Renal pelvis (tissue), 4 donors: ENCODE measurements around the gene C16orf92. TPM values are rescaled to one million over a fixed set of nuclear protein-coding genes. Genes with fewer than 3 reads are reported as not detected.
"Not testable (repeated sequence)": the region's sequence is repeated elsewhere in the genome, so short reads cannot be mapped to it uniquely, and the experiment has no call there.

Source experiments
- DNase-seq: peaks from one replicate; pipeline ENCODE4 v3.0.0-alpha.2; 2013
- polyA plus RNA-seq, 3 donors: library from polyadenylated mRNA; unstranded; fragments of 120-200 nt; gene quantifications; one replicate each; pipeline ENCODE4 v1.2.1, GENCODE V29; 2013; ENCODE audit not compliant: insufficient read length in 3 of 3

The C16orf92 gene
- polyA plus RNA-seq, 3 donors, result not detected

DNA sequence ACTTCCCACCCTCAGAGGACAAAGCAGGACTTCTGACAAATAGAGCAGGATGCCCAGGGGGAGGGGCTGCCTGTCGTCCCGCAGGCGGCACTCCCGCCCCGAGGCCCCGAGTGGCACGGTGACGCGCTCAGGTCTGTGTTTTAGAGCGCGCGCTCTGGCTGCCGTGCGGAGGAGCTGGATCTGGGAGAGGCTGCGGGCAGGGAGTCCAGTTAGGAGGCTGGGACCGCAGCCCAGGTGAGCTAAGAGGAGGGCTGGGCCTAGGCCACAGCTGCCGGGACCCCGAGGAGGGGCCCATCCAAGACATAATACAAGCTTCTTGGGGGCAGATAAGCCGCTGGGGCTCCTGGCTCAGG, 18.6 kb upstream of the C16orf92 start:
- no peak for DNase-seq

DNA sequence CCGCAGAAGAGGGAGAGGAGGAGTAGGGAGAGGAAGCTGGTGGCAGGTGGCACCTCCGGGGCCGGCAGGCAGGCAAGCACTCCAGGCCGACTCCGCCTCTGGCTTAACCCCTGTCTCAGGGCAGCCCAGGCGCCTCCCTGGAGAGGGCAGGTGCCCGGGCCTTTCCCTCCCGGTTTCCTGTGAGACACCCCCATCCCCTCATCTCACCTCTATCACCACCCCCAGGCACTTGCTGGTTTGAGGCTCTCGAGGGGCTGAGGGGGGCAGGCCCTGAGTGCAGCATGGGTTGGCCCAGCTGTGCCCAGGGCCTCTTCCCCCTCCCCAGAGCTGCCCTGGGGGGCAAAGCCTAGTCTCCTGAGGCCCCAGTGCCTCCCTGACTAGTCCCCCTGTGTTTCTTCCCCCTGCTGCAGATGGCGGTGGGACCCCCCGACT, 18.2 kb upstream of the C16orf92 start:
- no peak for DNase-seq

DNA sequence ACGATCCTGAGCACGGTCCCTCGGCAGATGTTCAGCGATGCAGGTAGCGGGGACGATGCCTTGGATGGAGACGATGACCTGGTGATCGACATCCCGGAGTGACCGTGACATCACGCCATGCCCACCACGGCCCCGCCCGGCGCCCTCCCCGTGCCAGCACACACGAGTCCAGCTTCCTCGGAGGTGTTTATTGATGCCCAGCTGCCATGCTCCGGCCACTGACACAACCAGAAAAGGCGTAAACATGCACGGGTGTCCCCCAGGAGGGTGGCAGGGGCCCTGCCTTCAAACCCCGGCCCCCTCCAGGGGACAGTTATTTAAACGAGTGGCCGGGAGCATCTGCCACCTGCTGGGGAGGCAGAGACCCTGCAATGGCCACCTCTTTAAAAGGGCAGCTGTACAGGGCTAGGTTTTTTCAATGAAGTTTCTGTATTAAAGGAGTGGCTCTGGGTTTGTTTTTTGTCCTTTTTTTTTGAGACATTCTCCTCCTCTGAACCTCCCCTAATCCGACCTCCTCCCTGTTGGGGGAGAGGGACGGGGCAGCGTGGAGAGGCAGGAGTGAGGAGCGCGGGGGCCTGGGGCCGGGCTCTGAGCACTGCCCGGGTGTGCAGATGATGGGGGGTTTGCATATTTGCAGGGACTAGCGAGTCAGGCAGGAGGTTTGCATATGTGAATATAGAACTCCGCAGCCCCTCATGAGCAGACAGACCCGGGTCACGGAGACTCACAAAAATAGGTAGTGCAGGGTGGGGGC, 17.5 kb upstream of the C16orf92 start:
- DNase-seq, result no peak

DNA sequence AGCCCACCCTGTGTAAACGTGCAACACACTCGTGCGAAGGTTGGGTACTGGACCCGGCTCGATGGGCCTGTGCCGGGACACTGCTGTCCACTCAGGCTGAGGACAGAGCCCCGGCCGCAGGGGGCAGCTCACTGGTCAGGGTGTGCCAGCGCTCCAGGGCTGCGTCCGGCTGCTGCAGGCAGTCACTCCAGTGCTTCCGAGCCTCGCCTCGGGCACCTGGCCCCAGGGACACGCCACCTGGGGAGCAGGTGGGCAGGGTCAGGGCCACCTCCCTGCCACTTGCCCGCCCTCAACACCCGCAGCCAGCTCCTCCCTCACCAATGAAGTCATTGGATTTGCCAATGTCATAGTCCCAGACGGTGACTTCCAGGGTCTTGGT, 16.9 kb upstream of the C16orf92 start:
- DNase-seq, result no peak

DNA sequence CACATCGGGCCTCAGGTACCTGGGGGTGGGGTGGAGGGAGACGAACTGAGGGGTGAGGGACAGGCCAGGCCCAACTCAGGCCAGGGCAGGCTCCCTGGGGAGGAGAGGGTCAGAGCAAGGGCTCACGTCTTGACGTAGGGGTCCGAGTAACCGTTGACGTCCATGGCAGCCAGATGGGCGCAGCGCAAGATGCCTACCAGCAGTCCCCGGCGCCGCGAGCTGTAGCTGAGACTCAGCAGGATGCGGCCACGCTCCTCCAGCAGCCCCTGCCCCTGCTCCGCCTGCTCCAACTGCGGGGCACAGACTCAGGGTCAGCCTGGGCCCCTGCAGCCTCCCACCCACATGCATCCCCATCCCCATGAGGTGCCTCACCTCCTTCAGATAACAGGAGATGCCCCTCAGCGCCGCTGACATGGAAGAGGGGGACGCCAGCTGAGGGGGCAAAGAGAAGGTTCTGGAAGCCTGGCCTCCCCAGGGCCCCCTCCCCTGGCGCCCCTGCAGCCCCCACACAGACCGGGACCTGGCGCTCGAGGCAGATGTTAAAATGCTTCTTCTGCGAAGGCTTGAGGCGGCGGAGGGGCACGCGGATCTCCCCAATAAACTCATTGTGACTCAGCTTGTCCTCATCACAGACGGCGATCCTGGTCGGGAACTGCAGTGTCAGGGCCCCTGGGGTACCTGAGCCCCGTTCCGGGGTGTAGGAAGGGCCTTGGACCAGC, 16.2 kb upstream of the C16orf92 start:
- no peak for DNase-seq

DNA sequence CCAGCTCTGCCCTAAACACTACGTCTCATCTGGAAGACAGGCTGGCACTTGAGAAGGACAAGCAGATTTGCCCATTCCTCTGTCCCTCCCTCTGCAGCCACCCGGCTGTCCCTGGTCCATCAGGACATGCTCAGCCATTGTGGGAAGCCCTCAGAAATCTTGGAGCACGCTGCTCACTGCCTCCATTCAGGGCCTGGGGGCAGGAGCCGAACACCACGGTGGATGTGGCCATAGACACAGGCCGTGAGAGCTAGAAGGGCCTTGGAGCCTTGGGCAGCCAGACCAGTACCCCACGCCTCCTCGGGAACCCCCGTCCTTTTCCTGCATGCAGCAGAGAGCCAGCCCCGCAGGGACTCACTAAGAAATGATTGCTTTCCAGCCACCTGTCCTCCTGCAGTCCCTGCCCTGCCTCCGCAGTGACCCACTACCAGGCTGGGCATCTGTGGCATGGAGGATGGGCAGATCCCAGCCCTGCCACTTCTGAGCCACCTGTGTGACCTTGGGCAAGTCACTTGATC, 15.6 kb upstream of the C16orf92 start:
- no peak for DNase-seq

DNA sequence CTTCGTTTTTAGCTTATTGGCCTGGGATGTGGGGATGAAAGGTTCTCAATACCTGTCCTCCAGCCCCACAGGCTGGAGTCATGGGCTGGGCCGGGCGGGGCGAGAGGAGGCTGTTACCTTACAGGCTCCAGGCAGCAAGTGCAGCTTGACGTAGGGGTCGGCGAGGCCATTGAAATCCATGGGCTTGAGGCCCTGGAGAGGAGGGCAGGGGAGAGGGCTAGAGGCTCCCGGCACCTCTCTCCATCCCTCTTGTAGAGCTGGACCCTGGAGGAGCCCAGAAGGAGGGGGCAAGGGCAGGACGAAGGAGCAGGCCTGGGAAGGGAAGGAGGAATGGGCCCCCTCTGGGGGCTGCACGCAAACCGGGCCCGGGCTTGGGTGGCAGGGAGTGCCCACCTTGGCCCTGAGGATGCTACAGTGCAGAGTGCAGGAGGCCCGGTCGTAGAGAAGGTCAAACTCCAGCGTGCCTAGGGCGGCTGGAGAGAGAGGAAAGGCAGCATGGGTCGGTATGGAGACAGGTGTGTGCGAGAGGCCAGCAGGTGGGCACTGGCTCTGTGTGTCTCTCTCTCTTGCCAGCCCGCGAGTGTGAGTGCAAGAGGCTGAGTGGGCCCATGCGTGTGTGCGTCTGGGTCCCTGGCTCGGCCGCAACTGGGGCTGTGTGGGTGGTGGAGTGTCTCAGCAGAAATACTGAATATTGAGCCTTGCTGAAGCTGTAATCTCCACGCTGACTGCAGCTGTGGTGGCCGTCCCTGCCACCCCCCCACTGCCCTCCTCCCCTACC, 13.7 kb upstream of the C16orf92 start:
- no peak for DNase-seq

DNA sequence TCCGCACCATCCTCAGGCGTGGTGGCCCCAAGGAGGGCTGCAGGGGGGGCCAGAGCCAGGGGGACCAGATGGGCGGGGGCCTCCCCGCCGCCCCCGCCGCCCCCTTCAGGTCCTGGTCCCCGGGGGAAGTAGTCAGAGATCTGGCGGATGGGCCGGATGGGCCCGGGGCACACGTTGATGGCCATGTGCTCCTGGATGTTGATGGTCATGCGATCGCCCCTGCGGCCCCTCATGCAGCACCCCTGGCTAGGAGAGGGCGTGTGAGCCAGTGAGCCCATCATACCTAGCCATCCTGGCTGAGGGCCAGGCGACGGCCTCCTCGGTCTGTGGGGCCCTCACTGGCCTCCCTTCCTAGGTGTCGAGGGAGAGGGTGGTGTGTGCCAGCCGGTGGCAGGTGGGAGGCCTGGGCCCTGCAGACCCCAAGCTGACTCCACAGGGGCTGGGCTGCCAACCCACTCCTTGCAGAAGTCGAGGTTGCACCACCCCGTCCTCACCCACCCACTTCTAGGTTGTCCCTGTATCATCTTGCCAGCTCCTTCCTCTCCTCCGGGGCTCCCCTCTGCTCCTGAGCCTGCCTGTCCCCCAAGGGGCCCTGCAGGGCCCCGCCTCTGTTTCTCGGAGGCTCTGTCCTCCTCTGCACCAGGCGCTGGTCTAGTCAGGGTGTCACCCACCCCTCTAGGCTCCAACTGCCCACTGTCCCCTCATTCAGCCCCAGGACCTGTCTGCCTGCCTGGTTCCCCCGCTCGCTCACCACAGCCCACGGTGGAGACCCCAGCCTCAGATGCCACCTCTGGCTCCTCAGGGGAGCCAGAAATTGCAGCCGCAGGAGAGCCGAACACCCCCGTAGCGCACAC, 12.8 kb upstream of the C16orf92 start:
- DNase-seq, result no peak

DNA sequence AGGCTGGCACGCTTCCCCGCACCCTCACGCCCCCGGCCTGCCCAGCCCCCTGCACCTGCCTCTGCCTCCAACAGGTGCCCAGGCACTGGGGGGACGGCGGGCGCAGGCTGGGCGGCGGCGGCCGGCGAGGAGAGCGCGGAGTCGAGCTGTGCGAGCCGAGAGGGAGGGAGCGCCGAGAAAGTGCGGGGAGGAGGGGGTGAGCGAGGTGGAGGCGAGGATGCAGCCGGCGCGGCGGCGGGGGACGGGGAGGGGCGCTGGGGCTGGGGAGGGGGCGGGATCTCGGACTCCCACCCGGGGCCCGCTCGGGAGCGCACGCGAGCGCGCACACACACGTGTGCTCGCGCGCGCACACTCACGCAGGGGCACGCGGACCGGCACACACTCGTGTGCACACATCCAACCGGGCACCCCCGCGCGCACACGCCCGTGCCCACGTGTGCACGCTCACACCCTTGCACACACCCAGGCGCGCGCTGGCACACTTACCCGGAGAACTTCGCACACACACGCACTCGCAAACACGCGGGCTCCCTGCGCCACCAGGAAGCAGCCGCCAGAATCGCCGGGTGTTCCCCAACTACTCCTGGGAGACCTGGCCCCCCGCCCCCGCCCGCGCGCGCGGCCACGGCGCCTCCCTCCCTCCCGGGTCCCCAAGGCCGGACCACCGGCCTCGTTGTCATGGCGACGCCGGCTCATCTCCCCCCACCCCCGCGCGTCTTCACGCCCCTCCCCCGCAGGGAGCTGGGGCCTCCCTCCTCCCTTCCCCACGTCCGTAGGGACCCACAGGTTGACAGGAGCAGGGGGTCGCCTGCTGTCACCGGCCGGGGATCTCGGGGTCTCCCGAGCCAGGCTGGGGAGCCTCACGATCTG, 11.9 kb upstream of the C16orf92 start, which contains the start of gene DOC2A:
Gene DOC2A, minus strand, starts transcription at position 184 of the 870 bp plus-strand sequence. CDS start 805 bp downstream, outside the sequence.
- DNase-seq, result no peak

DNA sequence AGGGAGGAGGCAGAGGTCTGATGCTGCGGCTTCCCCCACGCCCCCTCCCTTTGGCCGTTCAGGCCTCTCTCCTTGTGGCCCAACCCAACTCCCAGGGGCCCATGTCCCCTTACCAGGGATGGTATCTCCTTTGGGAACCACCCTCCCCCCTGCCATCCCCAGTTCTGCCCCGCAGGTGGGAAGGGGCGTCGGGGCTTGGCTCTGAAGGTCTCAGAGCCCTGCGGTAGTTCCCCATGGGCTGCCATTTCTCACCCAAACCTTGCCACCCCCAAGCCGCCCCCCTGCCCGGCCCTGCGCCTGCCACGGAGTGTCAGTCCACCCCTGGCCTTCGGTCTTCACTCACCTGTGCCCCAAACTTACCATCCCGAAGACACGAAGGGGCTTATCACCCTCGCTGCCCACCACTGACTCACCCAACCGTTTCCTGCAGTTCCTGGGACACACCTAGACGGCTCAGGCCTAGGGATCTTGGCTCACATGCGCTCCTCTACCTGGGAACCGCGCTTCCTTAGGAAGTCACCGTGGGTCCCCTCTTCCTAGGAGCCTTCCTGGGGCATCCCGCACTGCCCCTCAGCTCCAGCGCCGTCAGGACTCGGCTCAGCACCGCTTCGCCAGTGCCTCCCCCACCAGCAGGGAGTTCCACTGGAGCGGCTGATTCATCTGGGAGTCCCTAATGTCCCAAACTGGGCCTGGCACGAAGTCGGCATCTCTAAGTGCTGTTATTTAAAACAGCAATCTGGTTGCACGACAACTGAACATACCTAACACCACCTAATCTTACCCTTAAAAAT, 11.1 kb upstream of the C16orf92 start:
- DNase-seq, result no peak

DNA sequence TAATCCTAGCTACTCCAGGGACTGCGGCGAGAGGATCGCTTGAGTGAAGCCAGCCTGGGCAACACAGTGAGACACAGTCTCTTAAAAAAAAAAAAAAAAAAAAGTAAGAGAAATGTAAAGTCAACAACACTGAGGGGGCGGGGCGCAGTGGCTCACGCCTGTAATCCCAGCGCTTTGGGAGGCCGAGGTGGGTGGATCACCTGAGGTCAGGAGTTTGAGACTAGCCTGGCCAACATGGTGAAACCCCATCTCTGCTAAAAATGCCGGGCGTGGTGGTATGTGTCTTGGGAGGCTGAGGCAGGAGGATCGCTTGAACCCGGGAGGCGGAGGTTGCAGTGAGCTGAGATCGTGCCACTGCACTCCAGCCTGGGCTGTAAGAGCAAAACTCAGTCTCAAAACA, 10.4 kb upstream of the C16orf92 start:
- not testable (repeated sequence) for DNase-seq

DNA sequence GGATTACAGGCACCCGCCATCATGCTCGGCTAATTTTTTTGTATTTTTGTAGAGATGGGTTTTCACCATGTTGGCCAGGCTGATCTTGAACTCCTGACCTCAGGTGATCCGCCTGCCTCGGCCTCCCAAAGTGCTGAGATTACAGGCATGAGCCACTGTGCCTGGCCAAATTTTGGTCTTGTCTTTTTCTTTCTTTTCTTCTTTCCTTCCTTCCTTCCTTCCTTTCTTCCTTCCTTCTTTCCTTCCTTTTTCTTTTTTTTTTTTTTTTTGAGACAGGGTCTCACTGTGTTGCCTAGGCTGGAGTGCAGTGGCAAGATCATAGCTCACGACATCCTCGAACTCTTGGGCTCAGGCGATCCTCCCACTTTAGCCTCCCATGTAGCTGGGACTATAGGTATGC, 7.5 kb upstream of the C16orf92 start:
- DNase-seq, result not testable (repeated sequence)

DNA sequence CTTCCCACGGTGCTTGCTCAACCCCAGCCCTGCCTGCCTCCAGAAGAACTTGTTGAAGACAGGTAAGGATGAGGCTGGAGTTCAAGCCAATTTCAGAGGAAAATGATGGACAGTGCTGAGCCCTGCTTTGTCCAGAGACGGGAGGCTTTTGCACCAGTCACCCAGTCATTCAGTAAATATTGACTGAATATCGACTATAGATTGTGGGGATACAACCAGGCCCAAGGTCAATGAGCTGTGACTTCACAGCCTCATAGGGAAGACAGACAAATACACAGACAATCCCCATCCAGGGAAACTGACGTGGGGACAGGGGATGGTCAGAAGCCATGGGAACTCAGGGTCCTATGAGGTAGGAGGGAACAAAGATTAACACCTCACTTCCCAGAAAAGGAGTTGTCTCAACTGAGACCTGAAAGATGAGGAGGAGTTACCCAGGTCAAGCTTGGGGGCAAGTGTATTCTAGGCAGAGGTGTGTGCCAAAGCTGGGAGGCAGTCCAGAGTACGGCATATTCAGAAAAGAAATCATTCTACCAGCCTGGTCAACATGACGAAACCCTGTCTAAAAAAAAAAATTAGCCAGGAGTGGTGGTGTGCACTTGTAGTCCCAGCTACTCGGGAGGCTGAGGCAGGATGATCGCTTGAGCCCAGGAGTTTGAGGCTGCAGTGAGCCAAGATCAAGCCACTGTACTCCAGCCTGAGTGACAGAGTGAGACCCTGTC, 6.3 kb upstream of the C16orf92 start:
- DNase-seq, result no peak

DNA sequence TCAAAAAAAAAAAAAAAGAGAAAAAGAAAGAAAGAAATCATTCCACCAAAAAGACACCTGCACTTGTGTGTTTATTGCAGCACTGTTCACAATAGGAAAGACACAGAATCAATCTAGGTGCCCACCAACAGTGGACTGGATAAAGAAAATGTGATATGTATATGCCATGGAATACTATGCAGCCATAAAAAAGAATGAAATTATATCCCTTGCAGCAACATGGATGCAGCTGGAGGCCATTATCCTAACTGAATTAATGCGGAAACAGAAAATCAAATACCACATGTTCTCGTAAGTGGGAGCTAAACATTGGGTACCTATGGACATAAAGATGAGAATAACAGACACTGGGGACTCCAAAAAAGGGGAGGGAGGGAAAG, 5.7 kb upstream of the C16orf92 start:
- no peak for DNase-seq

DNA sequence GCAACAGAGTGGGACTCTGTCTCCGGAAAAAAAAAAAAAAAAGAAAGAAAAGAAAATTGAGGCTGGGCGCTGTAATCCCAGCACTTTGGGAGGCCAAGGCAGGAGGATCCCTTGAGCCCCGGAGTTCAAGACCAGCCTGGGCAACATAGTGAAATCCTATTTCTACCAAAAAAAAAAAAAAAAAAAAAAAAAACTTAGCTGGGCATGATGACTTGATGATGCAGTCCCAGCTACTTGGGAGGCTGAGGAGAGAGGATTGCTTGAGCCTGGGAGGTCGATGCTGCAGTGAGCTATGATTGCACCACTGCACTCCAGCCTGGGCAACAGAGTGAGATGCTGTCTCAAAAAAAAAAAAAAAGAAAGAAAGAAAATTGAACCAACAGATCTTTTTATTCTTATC, 5.1 kb upstream of the C16orf92 start:
- DNase-seq, result not testable (repeated sequence)

DNA sequence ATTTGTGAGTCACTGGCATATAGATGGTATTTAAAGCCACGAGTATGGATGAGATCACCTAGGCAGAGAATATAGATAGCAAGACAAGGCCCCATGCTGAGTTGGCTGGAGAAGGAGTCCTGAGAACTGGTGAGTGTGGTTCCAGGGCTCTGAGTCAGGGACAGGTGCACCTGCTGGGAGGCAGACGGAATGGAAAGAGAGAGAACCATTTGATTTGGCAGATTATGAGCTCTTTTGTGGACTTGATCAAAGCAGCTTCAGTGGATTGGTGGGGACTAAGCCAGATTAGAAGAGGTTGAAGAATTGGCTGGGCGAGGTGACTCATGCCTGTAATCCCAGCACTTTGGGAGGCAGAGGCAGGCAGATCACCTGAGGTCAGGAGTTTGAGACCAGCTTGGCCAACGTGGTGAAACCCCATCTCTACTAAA, 4.3 kb upstream of the C16orf92 start:
- no peak for DNase-seq

DNA sequence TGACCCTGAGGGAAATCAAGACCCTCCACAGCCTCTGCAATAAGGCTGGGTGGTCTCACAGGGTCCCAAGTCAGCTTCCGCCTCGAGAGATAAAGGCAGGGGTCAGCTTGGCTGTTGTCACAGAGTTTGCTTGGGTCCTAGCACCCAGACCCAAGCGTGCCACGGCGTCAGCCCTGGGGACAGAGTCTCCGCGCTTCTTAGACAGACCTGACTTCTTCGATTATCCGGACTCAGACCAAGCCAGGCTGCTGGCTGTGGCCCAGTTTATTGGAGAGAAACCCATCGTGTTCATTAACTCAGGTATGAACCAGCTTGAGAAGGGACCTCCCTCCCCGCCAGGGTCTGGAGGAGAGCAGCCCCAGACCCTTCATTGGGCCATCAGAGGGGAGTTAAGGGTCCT, 588 bp downstream of the C16orf92 start:
- DNase-seq, result no peak

DNA sequence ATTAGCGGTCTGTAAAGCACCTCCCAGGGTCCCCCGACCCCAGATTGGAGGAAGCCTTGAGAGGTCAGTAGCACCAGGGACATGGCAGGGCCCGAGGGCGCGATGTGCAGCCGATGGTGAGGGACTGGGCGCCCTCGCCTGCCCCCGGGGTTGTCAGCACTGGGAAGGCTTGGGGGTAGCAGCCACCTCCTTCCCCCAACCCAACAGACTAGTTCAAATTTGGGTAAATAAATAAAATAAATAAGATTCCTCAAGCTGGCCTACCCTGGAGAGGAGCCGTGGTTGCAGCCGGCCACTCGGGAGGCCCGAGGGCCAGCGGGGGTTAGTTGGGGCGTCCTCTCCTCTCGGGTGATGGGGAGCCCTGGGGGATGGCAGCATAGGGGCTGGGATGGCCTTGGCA, 1.5 kb downstream of the C16orf92 start:
- DNase-seq, result no peak

DNA sequence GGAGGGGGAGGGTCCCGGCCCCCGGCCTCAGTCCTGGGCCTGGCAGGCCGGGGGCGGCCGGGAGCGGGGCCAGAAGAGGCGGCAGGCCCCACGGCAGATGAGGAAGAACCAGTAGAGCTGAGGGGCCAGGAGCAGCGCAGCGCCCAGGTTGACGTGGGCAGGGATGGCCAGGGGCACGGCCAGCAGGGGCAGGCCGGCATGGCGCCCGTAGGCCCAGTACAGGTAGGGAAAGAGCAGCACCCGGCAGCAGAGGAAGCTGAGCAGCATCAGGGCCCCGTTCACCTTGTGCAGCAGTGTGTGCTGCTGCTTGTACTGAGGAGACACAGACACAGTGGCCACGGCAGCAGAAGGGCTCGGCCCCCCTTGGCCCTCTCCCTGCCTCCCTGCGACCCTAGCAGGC, 2.2 kb downstream of the C16orf92 start:
- no peak for DNase-seq
